NB4 (cell line): Measurements from ENCODE around the gene SAPCD2.

Experiments used
- DNase-seq: peaks from one replicate; pipeline ENCODE4 v3.0.0; 2010; ENCODE audit warnings: low read depth
- H3K4me3 ChIP-seq: one replicate; pipeline ENCODE4 v1.5.1; 2011; ENCODE audit warnings: mild to moderate bottlenecking, low read depth, low read length, moderate library complexity
- MAX ChIP-seq: IDR thresholded peaks from 2 replicates; pipeline ENCODE4 v1.6.1; 2011; ENCODE audit warnings: low read depth, low read length
- MYC ChIP-seq: IDR thresholded peaks from 2 replicates; pipeline ENCODE4 v1.6.1; 2011; ENCODE audit warnings: low read depth, low read length
- POLR2A ChIP-seq: IDR thresholded peaks from 2 replicates; pipeline ENCODE4 v1.6.1; 2011; ENCODE audit warnings: mild to moderate bottlenecking; ENCODE audit not compliant: insufficient read length; ENCODE audit errors: extremely low read depth
- TF ChIP-seq, protein P1 (sequence below): IDR thresholded peaks from one replicate; pipeline ENCODE4 v1.5.1; 2012; ENCODE audit warnings: low read depth, low read length

Gene SAPCD2

DNA sequence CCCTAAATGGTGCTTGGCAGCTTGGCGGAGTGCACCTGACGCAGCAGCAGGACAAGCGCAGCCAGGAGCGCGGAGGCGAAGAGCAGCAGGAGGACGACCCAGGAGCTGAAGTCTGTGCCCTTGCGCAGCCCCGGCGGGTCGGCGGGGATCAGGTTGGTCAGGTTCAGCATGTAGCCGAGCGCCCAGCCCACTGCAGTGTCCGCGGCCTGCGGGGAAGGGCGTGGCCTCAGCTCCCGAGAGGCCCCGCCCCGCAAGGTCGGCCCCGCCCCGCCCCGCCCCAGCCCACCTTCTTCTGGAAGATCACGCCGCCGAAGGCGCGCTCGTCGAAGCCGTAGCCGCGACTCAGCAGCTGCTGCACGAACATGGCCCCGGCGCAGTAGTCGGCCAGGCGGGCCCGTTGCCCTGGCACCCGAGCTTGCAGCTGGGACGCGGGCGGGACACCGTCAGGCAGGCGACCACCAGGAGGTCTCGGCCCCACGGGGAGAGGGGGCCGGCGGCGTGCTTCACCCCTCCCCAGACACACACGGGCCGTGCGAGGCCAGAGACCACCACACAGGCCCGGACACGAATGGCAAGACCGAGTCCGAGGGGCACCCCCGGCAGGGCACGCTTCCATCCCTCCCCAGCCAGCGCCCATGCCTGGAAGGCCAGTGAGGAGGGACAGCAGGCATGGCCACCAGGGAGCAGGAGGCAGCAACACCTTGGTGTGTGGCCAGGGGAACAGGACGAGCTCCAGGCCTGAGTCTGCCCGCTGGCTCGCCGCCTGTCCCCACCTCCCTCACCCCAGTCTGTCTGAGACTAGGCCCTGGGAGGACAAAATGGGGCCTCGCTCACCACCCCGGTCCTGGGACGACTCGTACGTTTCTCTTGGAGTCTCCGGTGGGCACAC lies 21.5 kb downstream of the SAPCD2 start:
- no peak overlapping the region for H3K4me3 ChIP-seq
- DNase-seq = no peak
- TF ChIP-seq POLR2A (no peak), MYC (no peak), MAX (no peak)
- TF ChIP-seq, protein P1, sequence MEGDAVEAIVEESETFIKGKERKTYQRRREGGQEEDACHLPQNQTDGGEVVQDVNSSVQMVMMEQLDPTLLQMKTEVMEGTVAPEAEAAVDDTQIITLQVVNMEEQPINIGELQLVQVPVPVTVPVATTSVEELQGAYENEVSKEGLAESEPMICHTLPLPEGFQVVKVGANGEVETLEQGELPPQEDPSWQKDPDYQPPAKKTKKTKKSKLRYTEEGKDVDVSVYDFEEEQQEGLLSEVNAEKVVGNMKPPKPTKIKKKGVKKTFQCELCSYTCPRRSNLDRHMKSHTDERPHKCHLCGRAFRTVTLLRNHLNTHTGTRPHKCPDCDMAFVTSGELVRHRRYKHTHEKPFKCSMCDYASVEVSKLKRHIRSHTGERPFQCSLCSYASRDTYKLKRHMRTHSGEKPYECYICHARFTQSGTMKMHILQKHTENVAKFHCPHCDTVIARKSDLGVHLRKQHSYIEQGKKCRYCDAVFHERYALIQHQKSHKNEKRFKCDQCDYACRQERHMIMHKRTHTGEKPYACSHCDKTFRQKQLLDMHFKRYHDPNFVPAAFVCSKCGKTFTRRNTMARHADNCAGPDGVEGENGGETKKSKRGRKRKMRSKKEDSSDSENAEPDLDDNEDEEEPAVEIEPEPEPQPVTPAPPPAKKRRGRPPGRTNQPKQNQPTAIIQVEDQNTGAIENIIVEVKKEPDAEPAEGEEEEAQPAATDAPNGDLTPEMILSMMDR = no peak

- TF ChIP-seq, protein P1 = peak; percentile 79
- no peak for TF ChIP-seq MAX
- DNase-seq = peak; percentile 79
- no peak within 1 kb of the TSS for H3K4me3 ChIP-seq
These were observed 24.1 kb downstream of the SAPCD2 start, which contains the start of gene NPDC1 for GRCh38 chr9:137046088-137046787. NPDC1 (minus strand) TSS chr9:137046177; CDS start chr9:137045989, 188 bp downstream.

GRCh38 chr9:137045294-137046087 lies 24.9 kb downstream of the SAPCD2 start:
- H3K4me3 ChIP-seq = no peak overlapping the region
- TF ChIP-seq MAX = no peak
- no peak for TF ChIP-seq MYC
- TF ChIP-seq POLR2A = no peak
- TF ChIP-seq, protein P1 = no peak
- no peak for DNase-seq

GRCh38 chr9:137044502-137045177 lies 25.7 kb downstream of the SAPCD2 start:
- no peak overlapping the region for H3K4me3 ChIP-seq
- DNase-seq = no peak
- no peak for TF ChIP-seq MAX
- TF ChIP-seq, protein P1 = no peak
- no peak for TF ChIP-seq MYC
- no peak for TF ChIP-seq POLR2A

- H3K4me3 ChIP-seq = no peak overlapping the region
- no peak for TF ChIP-seq MYC
- TF ChIP-seq, protein P1 = no peak
- TF ChIP-seq MAX = no peak
- TF ChIP-seq POLR2A = no peak
- no peak for DNase-seq
These were observed 26.3 kb downstream of the SAPCD2 start for GRCh38 chr9:137044037-137044436.
